ENCODE data around the gene MTRF1. TPM values are rescaled to one million over a fixed set of nuclear protein-coding genes. Genes with fewer than 3 reads are reported as not detected.

Gene MTRF1
- total and polyA plus RNA-seq, 9 of the 15 experiments (the other 6 are each of a cell fraction or from before 2014, with no cell fraction given) = 12.5 to 33.7 (median 20.1) TPM

DNA sequence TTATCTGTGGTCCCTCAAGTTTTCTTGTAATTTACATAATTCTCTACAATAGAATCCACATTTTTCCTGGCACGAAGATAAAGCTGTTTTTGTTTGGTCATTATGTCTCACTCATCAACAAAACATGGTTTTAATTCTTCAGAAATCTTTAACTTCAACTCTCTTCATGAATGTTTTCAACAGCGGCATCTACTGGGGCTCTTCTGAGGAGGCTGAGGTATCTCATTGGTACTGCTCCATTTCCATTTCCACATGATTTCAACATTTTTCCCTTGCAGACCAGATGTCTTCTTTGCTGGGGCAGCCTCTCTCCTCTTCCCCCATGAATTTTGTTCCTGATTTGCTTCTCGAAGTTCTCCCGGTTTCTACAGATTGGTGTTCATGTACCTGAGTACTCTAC, 63.2 kb downstream of the MTRF1 start:
- no peaks in the 10 kb centered on the region for H3K9me1 ChIP-seq (ENCODE audit: control insufficient read depth, insufficient read depth, low read length)
- H3K9ac ChIP-seq (ENCODE audit: insufficient read depth in 1 of 2, low read depth in 2 of 2, low read length in 2 of 2) = no peak overlapping the region
- POLR2A ChIA-PET = no interaction called here
- FAIRE-seq (no peak), DNase-seq (ENCODE audit: extremely low read depth in 1 of 4, low spot score in 3 of 4) (no peak), ATAC-seq (no peak)
- no peak for TF ChIP-seq IRF1 (CRISPR knock-in tag; IDR thresholded peaks at IDR 0.05; ENCODE audit: borderline replicate concordance)
- TF ChIP-seq, protein P1, sequence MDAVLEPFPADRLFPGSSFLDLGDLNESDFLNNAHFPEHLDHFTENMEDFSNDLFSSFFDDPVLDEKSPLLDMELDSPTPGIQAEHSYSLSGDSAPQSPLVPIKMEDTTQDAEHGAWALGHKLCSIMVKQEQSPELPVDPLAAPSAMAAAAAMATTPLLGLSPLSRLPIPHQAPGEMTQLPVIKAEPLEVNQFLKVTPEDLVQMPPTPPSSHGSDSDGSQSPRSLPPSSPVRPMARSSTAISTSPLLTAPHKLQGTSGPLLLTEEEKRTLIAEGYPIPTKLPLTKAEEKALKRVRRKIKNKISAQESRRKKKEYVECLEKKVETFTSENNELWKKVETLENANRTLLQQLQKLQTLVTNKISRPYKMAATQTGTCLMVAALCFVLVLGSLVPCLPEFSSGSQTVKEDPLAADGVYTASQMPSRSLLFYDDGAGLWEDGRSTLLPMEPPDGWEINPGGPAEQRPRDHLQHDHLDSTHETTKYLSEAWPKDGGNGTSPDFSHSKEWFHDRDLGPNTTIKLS (IDR thresholded peaks at IDR 0.05; ENCODE audit: borderline replicate concordance, low read depth) = no peak
- no peak for TF ChIP-seq RUNX1 (IDR thresholded peaks at IDR 0.05; ENCODE audit: low read depth)
- no peak for TF ChIP-seq PHF8 (IDR thresholded peaks at IDR 0.05; ENCODE audit: borderline replicate concordance, low read length)
- TF ChIP-seq HMGXB4 (CRISPR knock-in tag; IDR thresholded peaks at IDR 0.05) = no peak
- TF ChIP-seq, protein P2, sequence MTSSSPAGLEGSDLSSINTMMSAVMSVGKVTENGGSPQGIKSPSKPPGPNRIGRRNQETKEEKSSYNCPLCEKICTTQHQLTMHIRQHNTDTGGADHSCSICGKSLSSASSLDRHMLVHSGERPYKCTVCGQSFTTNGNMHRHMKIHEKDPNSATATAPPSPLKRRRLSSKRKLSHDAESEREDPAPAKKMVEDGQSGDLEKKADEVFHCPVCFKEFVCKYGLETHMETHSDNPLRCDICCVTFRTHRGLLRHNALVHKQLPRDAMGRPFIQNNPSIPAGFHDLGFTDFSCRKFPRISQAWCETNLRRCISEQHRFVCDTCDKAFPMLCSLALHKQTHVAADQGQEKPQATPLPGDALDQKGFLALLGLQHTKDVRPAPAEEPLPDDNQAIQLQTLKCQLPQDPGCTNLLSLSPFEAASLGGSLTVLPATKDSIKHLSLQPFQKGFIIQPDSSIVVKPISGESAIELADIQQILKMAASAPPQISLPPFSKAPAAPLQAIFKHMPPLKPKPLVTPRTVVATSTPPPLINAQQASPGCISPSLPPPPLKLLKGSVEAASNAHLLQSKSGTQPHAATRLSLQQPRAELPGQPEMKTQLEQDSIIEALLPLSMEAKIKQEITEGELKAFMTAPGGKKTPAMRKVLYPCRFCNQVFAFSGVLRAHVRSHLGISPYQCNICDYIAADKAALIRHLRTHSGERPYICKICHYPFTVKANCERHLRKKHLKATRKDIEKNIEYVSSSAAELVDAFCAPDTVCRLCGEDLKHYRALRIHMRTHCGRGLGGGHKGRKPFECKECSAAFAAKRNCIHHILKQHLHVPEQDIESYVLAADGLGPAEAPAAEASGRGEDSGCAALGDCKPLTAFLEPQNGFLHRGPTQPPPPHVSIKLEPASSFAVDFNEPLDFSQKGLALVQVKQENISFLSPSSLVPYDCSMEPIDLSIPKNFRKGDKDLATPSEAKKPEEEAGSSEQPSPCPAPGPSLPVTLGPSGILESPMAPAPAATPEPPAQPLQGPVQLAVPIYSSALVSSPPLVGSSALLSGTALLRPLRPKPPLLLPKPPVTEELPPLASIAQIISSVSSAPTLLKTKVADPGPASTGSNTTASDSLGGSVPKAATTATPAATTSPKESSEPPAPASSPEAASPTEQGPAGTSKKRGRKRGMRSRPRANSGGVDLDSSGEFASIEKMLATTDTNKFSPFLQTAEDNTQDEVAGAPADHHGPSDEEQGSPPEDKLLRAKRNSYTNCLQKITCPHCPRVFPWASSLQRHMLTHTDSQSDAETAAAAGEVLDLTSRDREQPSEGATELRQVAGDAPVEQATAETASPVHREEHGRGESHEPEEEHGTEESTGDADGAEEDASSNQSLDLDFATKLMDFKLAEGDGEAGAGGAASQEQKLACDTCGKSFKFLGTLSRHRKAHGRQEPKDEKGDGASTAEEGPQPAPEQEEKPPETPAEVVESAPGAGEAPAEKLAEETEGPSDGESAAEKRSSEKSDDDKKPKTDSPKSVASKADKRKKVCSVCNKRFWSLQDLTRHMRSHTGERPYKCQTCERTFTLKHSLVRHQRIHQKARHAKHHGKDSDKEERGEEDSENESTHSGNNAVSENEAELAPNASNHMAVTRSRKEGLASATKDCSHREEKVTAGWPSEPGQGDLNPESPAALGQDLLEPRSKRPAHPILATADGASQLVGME (CRISPR knock-in tag; IDR thresholded peaks at IDR 0.05) = no peak
- no peak for TF ChIP-seq EP300 (IDR thresholded peaks at IDR 0.05; ENCODE audit: low read length)
- TF ChIP-seq, protein P3, sequence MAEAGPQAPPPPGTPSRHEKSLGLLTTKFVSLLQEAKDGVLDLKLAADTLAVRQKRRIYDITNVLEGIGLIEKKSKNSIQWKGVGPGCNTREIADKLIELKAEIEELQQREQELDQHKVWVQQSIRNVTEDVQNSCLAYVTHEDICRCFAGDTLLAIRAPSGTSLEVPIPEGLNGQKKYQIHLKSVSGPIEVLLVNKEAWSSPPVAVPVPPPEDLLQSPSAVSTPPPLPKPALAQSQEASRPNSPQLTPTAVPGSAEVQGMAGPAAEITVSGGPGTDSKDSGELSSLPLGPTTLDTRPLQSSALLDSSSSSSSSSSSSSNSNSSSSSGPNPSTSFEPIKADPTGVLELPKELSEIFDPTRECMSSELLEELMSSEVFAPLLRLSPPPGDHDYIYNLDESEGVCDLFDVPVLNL (CRISPR knock-in tag; IDR thresholded peaks at IDR 0.05; ENCODE audit: low read depth) = no peak
- H3K9me3 ChIP-seq (replicated peaks; ENCODE audit: control insufficient read depth, insufficient read depth, low read depth, low read length) = no peaks in the 10 kb centered on the region
- no peak overlapping the region for H2AFZ ChIP-seq (ENCODE audit: low read depth, low read length)
- CTCF ChIA-PET (ENCODE audit: low intra/inter-chr PET ratio) = no interaction called here
- no TSS peak for BruUV-seq (replicated peaks)
- no peaks in the 10 kb centered on the region for H3K27me3 ChIP-seq (ENCODE audit: control insufficient read depth in 2 of 2, insufficient read depth in 2 of 2, low read length in 2 of 2)
- in situ Hi-C loops (cut with MboI) = no loop called here
- H4K20me1 ChIP-seq (replicated peaks; ENCODE audit: control insufficient read depth, insufficient read depth, low read length) = no peaks in the 10 kb centered on the region
- no peak overlapping the region for H3K27ac ChIP-seq (ENCODE audit: extremely low read depth, low read depth, low read length)
- no peaks in the 10 kb centered on the region; a peak in 1 of 5 replicates for H3K4me1 ChIP-seq (replicated peaks in 1 of 2; ENCODE audit: control insufficient read depth in 2 of 2, insufficient read depth in 2 of 2, low read length in 2 of 2)
- H3K36me3 ChIP-seq (ENCODE audit: control insufficient read depth, insufficient read depth, low read length) = no peaks in the 10 kb centered on the region
- intact Hi-C loops (cut with micrococcal nuclease) = no loop called here
- H3K4me2 ChIP-seq (ENCODE audit: insufficient read depth, low read length) = no peak overlapping the region
- WGBS (ENCODE audit: insufficient coverage, low coverage, missing lambda C conversion rate) = 55% methylated on average over 4 of the region's 4 CpGs
- H3K79me2 ChIP-seq (ENCODE audit: control insufficient read depth, insufficient read depth, low read length) = no peaks in the 10 kb centered on the region
- H3K4me3 ChIP-seq = no peak overlapping the region
